NCI-H2029 treated with DMSO at 0.1 percent for 48 hours (cell line): ENCODE results near the gene KRCC1.
"Not testable (repeated sequence)": the region's sequence is repeated elsewhere in the genome, so short reads cannot be mapped to it uniquely, and the experiment has no call there.

Experiments used
- DNase-seq: peaks from one replicate; lab custom pipeline; 2025; lab: John Stamatoyannopoulos, UW

Gene KRCC1

GRCh38 chr2:88038263-88039105, 17.1 kb downstream of the KRCC1 start:
- DNase-seq, result no peak

GRCh38 chr2:88036606-88037005, 19.0 kb downstream of the KRCC1 start:
- DNase-seq, result no peak

- no peak for DNase-seq
Observed at GRCh38 chr2:88036182-88036581, 19.4 kb downstream of the KRCC1 start.

GRCh38 chr2:88032070-88032702, 23.4 kb downstream of the KRCC1 start:
- no peak for DNase-seq

- no peak for DNase-seq
Observed at GRCh38 chr2:88028931-88029330, 26.7 kb downstream of the KRCC1 start.

GRCh38 chr2:88027697-88028389, 27.7 kb downstream of the KRCC1 start:
- DNase-seq, result no peak

- DNase-seq, result no peak
Observed at GRCh38 chr2:88024509-88024908, 31.1 kb downstream of the KRCC1 start.

- no peak for DNase-seq
Observed at GRCh38 chr2:88022669-88022921, 33.0 kb downstream of the KRCC1 start.

- no peak for DNase-seq
Observed at GRCh38 chr2:88019985-88020384, 35.6 kb downstream of the KRCC1 start.

- DNase-seq, result no peak
Observed at GRCh38 chr2:88018909-88019308, 36.7 kb downstream of the KRCC1 start.

GRCh38 chr2:88018077-88018805, 37.3 kb downstream of the KRCC1 start:
- not testable (repeated sequence) for DNase-seq

GRCh38 chr2:88017780-88018038, 37.9 kb downstream of the KRCC1 start:
- DNase-seq, result not testable (repeated sequence)

- DNase-seq, result peak; percentile 17
Observed at GRCh38 chr2:88016960-88017779, 38.4 kb downstream of the KRCC1 start.

- DNase-seq, result peak; percentile 55
Observed at GRCh38 chr2:88016086-88016959, 39.3 kb downstream of the KRCC1 start, which contains the start of gene RNU2-63P. Gene RNU2-63P (minus strand): TSS chr2:88016547.

GRCh38 chr2:88011011-88011410, 44.6 kb downstream of the KRCC1 start:
- DNase-seq, result no peak

GRCh38 chr2:88010136-88010535, 45.4 kb downstream of the KRCC1 start:
- no peak for DNase-seq

GRCh38 chr2:88006912-88007439, 48.6 kb downstream of the KRCC1 start:
- DNase-seq, result no peak

- no peak for DNase-seq
Observed at GRCh38 chr2:88005776-88006175, 49.8 kb downstream of the KRCC1 start.

GRCh38 chr2:88003074-88003755, 52.4 kb downstream of the KRCC1 start:
- no peak for DNase-seq

- no peak for DNase-seq
Observed at GRCh38 chr2:88002359-88002707, 53.2 kb downstream of the KRCC1 start.
